DMS153 (cell line): ENCODE measurements around the gene PTPN22.

Source experiments
- DNase-seq: peaks from one replicate; lab custom pipeline; 2025; lab: John Stamatoyannopoulos, UW

PTPN22 gene

DNA sequence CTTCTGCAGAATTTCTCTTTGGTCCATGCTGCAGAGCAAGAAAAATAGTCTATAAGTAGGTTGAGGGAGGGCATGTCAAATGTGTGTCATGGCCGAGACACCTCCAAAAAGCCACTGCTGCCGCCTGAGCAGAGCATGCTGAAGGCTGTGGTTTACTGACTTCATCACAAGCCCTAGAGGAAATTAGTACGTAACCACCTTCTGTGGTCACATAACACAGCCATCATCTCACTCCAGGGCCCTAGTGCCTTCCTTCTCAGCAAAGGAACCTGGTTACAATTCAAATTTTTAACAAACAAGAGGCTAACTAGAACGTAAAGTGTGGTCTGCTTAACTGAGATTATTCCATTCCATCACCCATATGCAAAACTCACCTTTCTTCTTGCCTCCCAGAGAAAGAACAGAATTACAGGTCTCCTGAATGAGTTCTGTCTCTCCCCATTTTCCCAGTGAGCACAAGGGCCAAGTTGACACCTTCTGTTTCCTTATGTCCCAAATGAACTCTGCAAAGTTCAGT lies at the start of gene PTPN22:
Gene PTPN22, minus strand, starts transcription at position 116 of the 517 bp plus-strand sequence.
- DNase-seq, result no peak

DNA sequence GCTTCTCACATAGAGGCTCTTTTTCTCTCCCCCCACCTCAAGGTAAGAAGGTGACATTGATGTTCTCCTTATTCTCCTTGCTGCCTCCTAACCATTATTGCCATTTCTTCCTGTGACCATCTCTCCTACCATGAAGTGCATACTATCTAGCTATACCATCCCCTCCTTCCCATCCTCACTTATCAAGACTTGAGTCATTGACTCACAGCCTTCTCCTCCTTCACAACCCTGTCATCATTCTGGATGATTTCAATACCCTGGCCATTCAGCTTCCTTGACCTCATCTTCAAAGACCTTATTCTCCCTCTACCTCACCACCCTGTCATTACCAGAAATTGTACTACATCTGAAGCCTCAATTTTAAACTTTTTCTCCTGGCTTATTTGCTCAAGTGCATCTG lies 46.7 kb upstream of the PTPN22 start:
- no peak for DNase-seq

DNA sequence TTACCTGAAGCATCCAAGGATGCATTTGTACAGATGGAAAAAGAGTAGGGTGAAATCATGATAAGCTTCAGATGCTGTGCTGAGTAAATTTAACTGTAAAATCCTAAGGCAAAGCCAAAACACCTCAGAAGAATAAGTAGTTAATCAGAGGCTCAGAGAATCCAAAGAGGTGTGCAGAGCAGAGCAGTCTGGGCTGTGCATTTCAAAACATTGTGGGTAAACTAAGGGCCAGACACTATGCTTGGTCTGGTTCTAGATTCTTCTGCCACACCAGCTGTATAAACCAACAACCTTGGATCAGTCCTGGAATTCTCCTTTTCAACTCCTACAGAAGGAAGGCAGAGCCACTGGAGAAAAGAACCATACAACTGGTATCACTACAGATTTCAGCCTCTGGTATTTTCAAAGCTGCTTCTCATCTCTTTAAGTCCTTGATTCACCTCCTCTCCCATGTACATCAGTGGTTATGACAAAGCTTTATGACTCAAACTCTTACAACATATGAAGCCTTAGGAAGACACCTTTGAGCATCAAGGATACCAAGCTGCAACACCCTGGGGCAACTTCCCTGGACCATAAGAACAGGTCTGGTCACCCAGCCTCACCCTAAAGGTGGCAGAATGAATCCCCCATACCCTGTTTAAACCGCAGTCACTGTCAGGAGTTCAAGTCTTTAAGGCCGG lies 46.0 kb upstream of the PTPN22 start:
- DNase-seq, result no peak

- no peak for DNase-seq
Measured at GRCh38 chr1:113916974-113917373, 45.5 kb upstream of the PTPN22 start.

GRCh38 chr1:113913887-113914664 lies 42.6 kb upstream of the PTPN22 start:
- no peak for DNase-seq

GRCh38 chr1:113913312-113913668 lies 41.8 kb upstream of the PTPN22 start:
- no peak for DNase-seq

- DNase-seq, result no peak
Measured at GRCh38 chr1:113912594-113913311, 41.2 kb upstream of the PTPN22 start.

GRCh38 chr1:113905435-113905861 lies 33.9 kb upstream of the PTPN22 start:
- DNase-seq, result no peak

GRCh38 chr1:113904674-113905434 lies 33.3 kb upstream of the PTPN22 start, which contains the start of the genes AP4B1 and DCLRE1B:
AP4B1 (minus strand) TSS chr1:113904799; CDS start chr1:113904717, 82 bp downstream.
DCLRE1B (plus strand) TSS chr1:113905326; CDS start chr1:113905587, 261 bp downstream.
- peak; percentile 99 for DNase-seq

- DNase-seq, result peak; percentile 53
Measured at GRCh38 chr1:113904293-113904673, 32.8 kb upstream of the PTPN22 start.

DNA sequence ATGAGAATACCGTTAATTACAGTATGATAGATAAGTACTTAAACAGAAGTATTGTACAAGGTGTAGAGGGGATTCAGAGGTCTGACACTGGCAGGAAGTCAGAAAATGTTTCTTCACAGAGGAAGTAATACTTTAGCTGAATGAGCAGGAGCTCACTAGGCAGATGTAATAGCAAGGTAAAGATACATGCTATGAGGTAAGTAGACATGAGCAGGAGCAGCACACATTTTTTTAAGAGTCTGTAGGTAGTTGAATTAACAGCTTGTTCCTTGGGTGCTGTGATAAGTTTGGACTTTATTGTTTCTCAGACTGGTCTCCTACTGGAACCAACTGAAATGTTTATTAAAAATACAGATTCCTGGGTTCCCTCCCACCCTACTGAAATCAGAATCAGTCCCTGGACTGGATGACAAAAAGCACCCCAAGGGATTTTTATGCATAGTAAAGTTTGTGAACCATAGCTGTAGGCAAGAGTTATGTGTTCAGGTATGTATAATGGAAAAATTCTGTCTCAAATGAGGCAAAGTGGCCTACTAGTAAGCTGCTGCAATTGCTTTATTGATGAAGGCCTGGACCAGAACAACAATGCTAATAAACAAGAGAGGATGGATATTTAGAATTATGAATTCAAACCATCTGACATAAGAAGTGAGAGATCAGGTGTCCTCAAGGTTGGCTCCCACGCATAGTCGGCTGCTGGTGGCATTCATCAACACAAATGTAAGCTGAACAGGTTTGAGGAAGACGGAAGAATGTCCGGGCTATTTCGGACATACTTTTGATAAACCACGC lies 32.2 kb upstream of the PTPN22 start:
- DNase-seq, result no peak

DNA sequence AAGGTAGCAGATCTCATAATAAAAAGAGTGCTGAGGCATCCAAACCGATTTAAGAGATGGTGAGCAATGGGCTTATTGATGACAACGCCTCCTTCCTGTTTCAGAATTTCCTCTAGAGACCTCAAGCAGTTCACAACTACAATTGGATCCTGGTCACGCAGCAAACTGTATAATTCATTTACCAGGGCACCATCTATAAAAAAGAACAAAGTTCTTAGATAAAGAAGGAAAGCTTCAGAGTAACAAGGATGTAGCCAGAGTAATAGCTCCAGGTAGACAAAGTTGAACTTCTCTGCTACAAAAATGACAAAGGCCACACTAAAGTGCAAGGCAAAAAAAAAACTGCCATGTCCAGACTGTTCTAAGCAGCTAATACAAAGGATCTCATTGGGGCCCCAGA lies 29.7 kb upstream of the PTPN22 start:
- no peak for DNase-seq

DNA sequence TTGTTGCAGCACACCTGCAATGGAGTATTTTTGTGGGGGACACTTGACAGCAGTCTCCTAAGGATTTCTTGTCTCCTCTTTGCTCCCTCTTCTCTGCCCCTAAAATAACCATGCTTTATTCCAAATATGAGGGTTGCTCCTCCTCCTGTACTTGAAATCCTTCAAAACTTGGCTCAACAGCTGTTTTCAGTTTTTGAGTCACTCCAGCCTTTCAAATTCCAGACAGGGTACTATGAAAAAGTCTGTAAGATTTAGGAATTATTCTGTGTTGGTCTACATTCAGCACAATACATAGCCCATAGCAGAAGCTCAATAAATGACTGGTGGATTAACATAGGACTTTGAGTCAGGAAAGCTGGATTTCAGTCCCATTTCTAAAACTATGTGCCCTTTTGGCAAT lies 27.6 kb upstream of the PTPN22 start:
- no peak for DNase-seq

DNA sequence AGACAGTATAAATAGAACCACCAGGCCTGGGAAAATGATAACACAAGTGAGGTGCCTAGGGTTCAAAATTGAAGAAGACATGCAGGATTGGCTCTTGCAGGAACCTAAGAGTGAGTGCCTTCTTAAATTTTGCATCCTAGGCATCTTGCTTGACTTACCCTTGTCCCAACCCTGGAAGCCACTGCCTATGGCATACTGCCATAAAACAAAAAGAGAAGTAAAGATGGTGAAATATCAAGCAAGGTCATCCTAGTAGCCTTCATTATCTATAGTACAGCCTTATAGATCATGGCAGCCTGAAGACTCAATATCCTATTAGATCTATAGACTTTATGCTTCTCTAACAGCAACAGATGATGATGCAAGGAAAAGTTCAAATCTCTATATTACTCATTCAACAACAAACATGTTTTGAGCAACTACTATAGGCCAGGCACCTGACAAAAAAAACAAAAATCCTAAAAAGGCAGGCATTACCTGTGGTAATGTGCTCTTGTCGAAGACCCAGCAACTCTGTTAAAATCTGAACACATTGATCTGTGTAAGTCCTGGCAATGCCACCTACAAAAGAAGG lies 26.8 kb upstream of the PTPN22 start:
- no peak for DNase-seq

GRCh38 chr1:113895961-113896360 lies 24.4 kb upstream of the PTPN22 start:
- no peak for DNase-seq

DNA sequence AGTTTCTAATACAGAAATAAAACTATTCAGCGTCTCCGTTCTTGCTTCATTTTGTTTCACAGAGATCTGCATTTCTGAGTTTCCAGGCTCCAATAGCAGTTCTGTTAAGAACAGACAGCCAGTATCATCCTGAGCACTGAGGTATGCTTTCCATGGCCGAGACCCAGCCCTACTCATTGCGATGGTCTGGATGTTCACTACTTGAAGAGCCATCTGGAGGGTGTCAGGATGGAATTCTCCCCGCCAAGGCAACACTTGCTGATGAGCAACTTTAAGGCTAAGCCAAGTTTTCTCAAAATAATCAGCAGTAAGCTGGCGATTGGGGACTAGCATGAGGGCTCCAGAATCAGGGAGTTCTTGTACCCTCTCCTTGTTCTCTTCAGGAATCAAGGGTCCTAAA lies 23.6 kb upstream of the PTPN22 start:
- no peak for DNase-seq

DNA sequence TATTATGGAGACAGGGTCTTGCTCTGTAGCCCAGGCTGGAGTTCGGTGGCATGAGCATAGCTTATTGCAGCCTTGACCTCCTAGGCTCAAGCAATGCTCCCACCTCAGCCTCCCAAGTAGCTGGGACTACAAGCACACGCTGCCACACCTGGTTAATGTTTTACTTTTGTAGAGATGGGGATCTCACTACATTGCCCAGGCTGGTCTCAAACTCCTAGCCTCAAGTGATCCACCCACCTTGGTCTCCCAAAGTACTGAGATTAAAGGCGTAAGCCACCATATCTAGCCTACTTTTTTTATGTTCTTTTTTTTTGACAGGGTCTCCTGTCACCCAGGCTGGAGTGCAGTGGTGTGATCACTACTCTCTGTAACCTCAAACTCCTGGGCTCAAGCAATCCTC lies 21.8 kb upstream of the PTPN22 start:
- DNase-seq, result no peak

DNA sequence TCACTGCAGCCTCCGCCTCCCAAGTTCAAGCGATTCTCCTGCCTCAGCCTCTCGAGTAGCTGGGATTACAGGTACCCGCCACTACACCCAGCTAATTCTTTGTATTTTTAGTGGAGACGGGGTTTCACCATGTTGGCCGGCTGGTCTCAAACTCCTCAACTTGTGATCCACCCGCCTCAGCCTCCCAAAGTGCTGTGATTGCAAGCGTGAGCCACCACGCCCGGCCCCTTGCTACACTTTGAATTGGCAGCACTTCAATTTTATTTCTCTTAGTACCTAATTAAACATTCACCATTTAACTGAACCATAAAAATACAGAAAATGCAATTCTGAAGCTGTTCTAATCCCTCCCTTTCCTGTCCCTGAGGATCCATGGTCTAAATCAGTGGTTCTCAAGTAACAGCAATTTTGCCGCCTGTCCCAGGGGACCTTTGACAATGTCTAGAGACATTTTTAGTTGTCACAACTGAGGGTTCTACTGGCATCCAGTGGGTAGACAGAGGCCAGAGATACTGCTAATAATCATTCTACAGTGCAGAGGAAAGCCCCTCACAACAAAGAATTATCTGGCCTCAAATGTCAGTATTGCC lies 20.2 kb upstream of the PTPN22 start:
- DNase-seq, result no peak

- DNase-seq, result no peak
Measured at GRCh38 chr1:113890816-113891215, 19.3 kb upstream of the PTPN22 start.
